K562 (cell line): ENCODE results near the gene EVX1. TPM values are rescaled to one million over a fixed set of nuclear protein-coding genes. Genes with fewer than 3 reads are reported as not detected.

Experiments used
- ATAC-seq: fragments of 200-7000 bp; cut with Tn5 transposase; 3 replicates; pipeline ENCODE4 v1.9.1; 2020; ENCODE audit warnings: moderate library complexity
- BruUV-seq: library from RNA; stranded (reverse); fragments of 400-500 nt; replicated peaks from 2 replicates; lab custom pipeline; 2021; lab: Mats Ljungman, UMichigan
- CTCF ChIA-PET: fragments of 300-600 bp; formaldehyde crosslinking; extraction: SDS; loops from one replicate; lab custom pipeline; 2021; ENCODE audit warnings: low intra/inter-chr PET ratio; lab: Yijun Ruan, JAX
- POLR2A ChIA-PET: fragments of 300-600, 350-650 bp; sonication (Branson Sonifier 250); formaldehyde crosslinking; extraction: SDS; loops from one replicate; lab custom pipeline; 2021; ENCODE audit warnings: antibody characterized with exemption, inconsistent platforms; lab: Yijun Ruan, JAX
- DNase-seq, 4 experiments: peaks; one replicate each; pipeline versions ENCODE4 v3.0.0 to v3.0.0-alpha.2; 2011 to 2018; ENCODE audit warnings: low spot score in 3 of 4, mixed read lengths in 3 of 4; ENCODE audit errors: extremely low read depth in 1 of 4
- FAIRE-seq: peaks from 2 replicates; lab custom pipeline; 2011; peaks lifted over from hg19 to GRCh38; lab: Jason Lieb, UNC
- H2AFZ ChIP-seq: 2 replicates; pipeline ENCODE4 v1.6.0; 2011; ENCODE audit warnings: low read depth, low read length, control low read depth, inconsistent platforms
- H3K27ac ChIP-seq: fragments of 200-600 bp; 3 replicates; pipeline ENCODE4 v1.8.0; 2011; ENCODE audit warnings: low read depth, mild to moderate bottlenecking, control low read depth, inconsistent platforms, low read length, moderate library complexity, mixed read lengths; ENCODE audit errors: extremely low read depth
- H3K27me3 ChIP-seq, 2 experiments: fragments of 300-600 bp in 1 of 2; 2 replicates in 1 of 2; 3 replicates in 1 of 2; pipeline versions ENCODE4 v1.6.0 to v1.8.0; 2011; ENCODE audit warnings: inconsistent platforms in 2 of 2, low read length in 2 of 2, mild to moderate bottlenecking in 1 of 2, mixed read lengths in 1 of 2, moderate library complexity in 1 of 2; ENCODE audit not compliant: control insufficient read depth in 2 of 2, insufficient read depth in 2 of 2
- H3K36me3 ChIP-seq: fragments of 300-600 bp; 3 replicates; pipeline ENCODE4 v1.8.0; 2011; ENCODE audit warnings: mild to moderate bottlenecking, low read length, inconsistent platforms; ENCODE audit not compliant: control insufficient read depth, insufficient read depth
- H3K4me1 ChIP-seq, 2 experiments: fragments of 200-600 bp in 1 of 2; replicated peaks in 1 of 2; 2 replicates in 1 of 2; 3 replicates in 1 of 2; pipeline versions ENCODE4 v1.5.1 to v1.8.0; 2011; ENCODE audit warnings: inconsistent platforms in 2 of 2, low read length in 2 of 2, mild to moderate bottlenecking in 1 of 2, mixed read lengths in 1 of 2, moderate library complexity in 1 of 2; ENCODE audit not compliant: control insufficient read depth in 2 of 2, insufficient read depth in 2 of 2
- H3K4me2 ChIP-seq: 2 replicates; pipeline ENCODE4 v1.6.1; 2011; ENCODE audit warnings: low read length, control low read depth, inconsistent platforms, mixed read lengths; ENCODE audit not compliant: insufficient read depth
- H3K4me3 ChIP-seq: fragments of 200-600 bp; sonication (generic), shearing (Covaris generic); 2 replicates; pipeline ENCODE4 v1.5.1; 2016; ENCODE audit warnings: control low read depth, inconsistent platforms
- H3K79me2 ChIP-seq: fragments of 200-600 bp; 3 replicates; pipeline ENCODE4 v1.8.0; 2011; ENCODE audit warnings: low read length, inconsistent platforms; ENCODE audit not compliant: control insufficient read depth, insufficient read depth
- H3K9ac ChIP-seq, 2 experiments: 2 replicates each; pipeline versions ENCODE4 v1.6.0 to v1.6.1; 2011; ENCODE audit warnings: low read depth in 2 of 2, low read length in 2 of 2, control low read depth in 1 of 2, inconsistent platforms in 1 of 2, mild to moderate bottlenecking in 1 of 2, mixed read lengths in 1 of 2; ENCODE audit not compliant: insufficient read depth in 1 of 2
- H3K9me1 ChIP-seq: one replicate; pipeline ENCODE4 v1.6.0; 2011; ENCODE audit warnings: inconsistent platforms, mild to moderate bottlenecking, low read length, moderate library complexity; ENCODE audit not compliant: control insufficient read depth, insufficient read depth
- H3K9me3 ChIP-seq: replicated peaks from 2 replicates; pipeline ENCODE4 v1.5.1; 2011; ENCODE audit warnings: low read depth, low read length, inconsistent platforms; ENCODE audit not compliant: control insufficient read depth, insufficient read depth
- H4K20me1 ChIP-seq: replicated peaks from 2 replicates; pipeline ENCODE4 v1.6.1; 2011; ENCODE audit warnings: low read length, inconsistent platforms, mixed read lengths; ENCODE audit not compliant: control insufficient read depth, insufficient read depth
- CXXC5 ChIP-seq: fragments of 250-450 bp; sonication (Bioruptor Pico); IDR thresholded peaks from 2 replicates; pipeline ENCODE4 v1.8.0; 2022; ENCODE audit warnings: inconsistent platforms, mild to moderate bottlenecking, moderate library complexity
- E2F8 ChIP-seq: fragments of 450-650 bp; IDR thresholded peaks from 2 replicates; pipeline ENCODE4 v1.7.1; 2018; ENCODE audit warnings: mild to moderate bottlenecking, low read depth; ENCODE audit not compliant: partially characterized antibody
- ETS2 ChIP-seq: IDR thresholded peaks from 2 replicates; pipeline ENCODE4 v1.6.1; 2016; ENCODE audit warnings: borderline replicate concordance, missing genetic modification characterization, mild to moderate bottlenecking, moderate library complexity, missing compliant biosample characterization; ENCODE audit not compliant: poor library complexity, severe bottlenecking
- ETV1 ChIP-seq: fragments of 450-650 bp; conservative IDR thresholded peaks from 2 replicates; pipeline ENCODE4 v1.6.1; 2016; ENCODE audit warnings: missing genetic modification characterization, control low read depth, low read depth, missing compliant biosample characterization
- GABPA ChIP-seq: fragments of 200-800 bp; sonication (Bioruptor generic); conservative IDR thresholded peaks from 2 replicates; pipeline ENCODE4 v1.6.1; 2016; ENCODE audit warnings: low read depth, missing genetic modification characterization, missing compliant biosample characterization
- NR1H2 ChIP-seq: sonication (generic); formaldehyde crosslinking; IDR thresholded peaks from 2 replicates; pipeline ENCODE4 v1.4.0; 2020; ENCODE audit warnings: mild to moderate bottlenecking, missing genetic modification reagents
- PYGO2 ChIP-seq: fragments of 450-650 bp; IDR thresholded peaks from 2 replicates; pipeline ENCODE4 v1.6.1; 2016; ENCODE audit warnings: mild to moderate bottlenecking, missing genetic modification characterization, moderate library complexity, missing compliant biosample characterization
- SIN3B ChIP-seq: fragments of 450-650 bp; IDR thresholded peaks from 2 replicates; pipeline ENCODE4 v1.6.1; 2017; ENCODE audit warnings: low read depth, mild to moderate bottlenecking, moderate library complexity
- ZKSCAN8 ChIP-seq: fragments of 200-800 bp; sonication (Bioruptor generic); IDR thresholded peaks from 2 replicates; pipeline ENCODE4 v1.6.1; 2016; ENCODE audit warnings: missing genetic modification characterization, missing compliant biosample characterization
- ZNF239 ChIP-seq: fragments of 250-450 bp; sonication (Bioruptor Pico); IDR thresholded peaks from 2 replicates; pipeline ENCODE4 v1.4.0; 2020; ENCODE audit warnings: mild to moderate bottlenecking
- ZNF586 ChIP-seq: fragments of 450-650 bp; formaldehyde crosslinking; conservative IDR thresholded peaks from 2 replicates; pipeline ENCODE4 v1.4.0; 2020; ENCODE audit warnings: mild to moderate bottlenecking, moderate library complexity
- ZNF75A ChIP-seq: fragments of 450-650 bp; formaldehyde crosslinking; IDR thresholded peaks from 2 replicates; pipeline ENCODE4 v1.4.0; 2020; ENCODE audit warnings: mild to moderate bottlenecking
- WGBS: fragments of 100-300 bp; shearing (Covaris generic); methylation state at CpG from one replicate; pipeline ENCODE4 v1.1.6; 2016; ENCODE audit warnings: low coverage, mixed read lengths; ENCODE audit not compliant: insufficient coverage; ENCODE audit errors: missing lambda C conversion rate; 5-methylcytosine and 5-hydroxymethylcytosine counted together
- in situ Hi-C: fragments of 300-500 bp; cut with MboI; formaldehyde crosslinking; loops from 4 replicates; pipeline ENCODE4 v1.15.0; 2018; ENCODE audit warnings: inconsistent platforms, mixed read lengths
- intact Hi-C: fragments of 100-400 bp; cut with micrococcal nuclease; formaldehyde crosslinking; loops from 2 replicates; pipeline ENCODE4 v1.14.2; 2022
- polyA plus RNA-seq, 8 experiments: library from polyadenylated mRNA; depleted of rRNA in 4 of 8; stranded (reverse) in 5 of 8; unstranded in 3 of 8; fragments of >200 nt; fragmentation: Nextera tagmentation in 2 of 8; fragmentation: Illumina TruSeq in 1 of 8; extraction: Ambion mirVana in 2 of 8; extraction: Trizol in 1 of 8; gene quantifications; 2 replicates each; pipeline versions ENCODE4 v1.2.1 to v1.2.3, GENCODE V29; 2011 to 2014; ENCODE audit warnings: inconsistent platforms in 1 of 8, missing spikeins in 1 of 8
- total RNA-seq, 7 experiments: library from RNA; depleted of rRNA in 6 of 7; stranded (reverse); fragments of >200 nt in 6 of 7; fragmentation: Illumina TruSeq in 2 of 7; extraction: Trizol in 2 of 7; gene quantifications; 2 replicates each; pipeline versions ENCODE4 v1.2.1 to v1.2.3, GENCODE V29; 2011 to 2021; ENCODE audit warnings: low replicate concordance in 1 of 7

The EVX1 gene
- total and polyA plus RNA-seq, 9 of the 15 experiments (the other 6 are each of a cell fraction or from before 2014, with no cell fraction given): not detected

- no peak overlapping the region for H3K9ac ChIP-seq
- H3K4me2 ChIP-seq: no peak overlapping the region
- H3K4me1 ChIP-seq: peaks cover 0 to 13% of the 10 kb centered on the region in 2 experiments; a peak in 1 of 5 replicates
- no peak overlapping the region for H2AFZ ChIP-seq
- CTCF ChIA-PET: interaction anchor here (1.3 kb wide), 1 partner anchor 826 kb away, joined by 3 read pairs; no protein-coding TSS in a partner anchor
- POLR2A ChIA-PET: no interaction called here
- FAIRE-seq (no peak), ATAC-seq (no peak), DNase-seq (no peak)
- no TSS peak for BruUV-seq
- H3K27me3 ChIP-seq: peaks cover 21 to 50% of the 10 kb centered on the region in 2 experiments
- no peaks in the 10 kb centered on the region for H3K9me3 ChIP-seq
- no peak for TF ChIP-seq ZNF239
- TF ChIP-seq GABPA (tag): no peak
- TF ChIP-seq NR1H2 (CRISPR knock-in tag): no peak
- H3K79me2 ChIP-seq: no peaks in the 10 kb centered on the region
- no peak overlapping the region for H3K4me3 ChIP-seq
- WGBS: 0% methylated on average over 2 of the region's 2 CpGs
- in situ Hi-C loops: no loop called here
- H3K36me3 ChIP-seq: no peaks in the 10 kb centered on the region
- H4K20me1 ChIP-seq: no peaks in the 10 kb centered on the region
- H3K9me1 ChIP-seq: no peaks in the 10 kb centered on the region
- intact Hi-C loops: no loop called here
- H3K27ac ChIP-seq: no peak overlapping the region
These were observed 48.6 kb upstream of the EVX1 start for GRCh38 chr7:27194002-27194352.

DNA sequence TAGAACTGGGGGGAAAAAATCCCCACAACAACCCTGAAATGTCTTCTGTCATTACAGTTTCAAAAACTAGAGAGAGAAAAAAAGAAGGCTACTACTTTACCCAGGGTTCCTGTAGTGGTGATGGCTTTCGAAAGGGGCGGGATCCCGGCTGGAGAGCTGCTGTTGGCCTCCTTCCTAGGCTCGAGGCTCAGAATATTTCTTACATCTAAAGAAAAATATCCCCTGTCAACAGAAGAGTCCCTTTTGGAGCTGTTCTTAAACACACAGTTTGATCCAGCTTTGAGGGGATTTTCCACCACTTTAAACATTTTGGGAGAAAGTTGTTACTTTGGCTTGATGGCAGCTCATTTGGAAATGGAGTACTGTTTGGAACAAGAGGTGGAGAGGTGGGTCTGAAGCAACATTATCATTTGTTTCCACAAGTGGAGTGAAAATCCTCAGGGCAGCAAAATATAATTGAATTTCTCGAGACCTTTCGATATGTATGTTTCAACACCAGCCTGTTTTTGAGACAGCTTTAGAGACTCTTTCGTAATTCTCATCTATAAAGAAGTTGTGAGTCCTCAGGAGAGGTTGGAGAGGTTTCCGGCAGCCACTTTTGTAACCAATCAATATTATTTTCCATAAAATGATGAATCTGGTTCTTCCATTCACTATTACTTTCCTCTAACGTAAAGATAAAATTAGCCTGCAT lies 47.8 kb upstream of the EVX1 start:
- WGBS: 3% methylated on average over 9 of the region's 9 CpGs
- in situ Hi-C loops (no loop called here), intact Hi-C loops (loop anchor here (5.0 kb wide), 2 partner anchors 382 to 577 kb away; no protein-coding TSS in a partner anchor)
- Histone ChIP-seq H4K20me1 (no peaks in the 10 kb centered on the region), H2AFZ (no peak overlapping the region), H3K9ac (no peak overlapping the region), H3K36me3 (no peaks in the 10 kb centered on the region), H3K9me1 (no peaks in the 10 kb centered on the region), H3K79me2 (no peaks in the 10 kb centered on the region), H3K4me1 (peaks cover 0 to 14% of the 10 kb centered on the region in 2 experiments; a peak in 1 of 5 replicates), H3K27ac (no peak overlapping the region), H3K9me3 (no peaks in the 10 kb centered on the region), H3K4me2 (no peak overlapping the region), H3K27me3 (peaks cover 15 to 45% of the 10 kb centered on the region in 2 experiments; a peak in 4 of 5 replicates), H3K4me3 (no peak overlapping the region)
- BruUV-seq: no TSS peak
- ATAC-seq (no peak), FAIRE-seq (no peak), DNase-seq (no peak)
- CTCF ChIA-PET: interaction anchor here (1.3 kb wide), 1 partner anchor 826 kb away, joined by 3 read pairs; no protein-coding TSS in a partner anchor
- POLR2A ChIA-PET: interaction anchor here (0.6 kb wide), 1 partner anchor 1018 kb away, joined by 4 read pairs; no protein-coding TSS in a partner anchor
- TF ChIP-seq E2F8 (no peak), ETS2 (tag) (no peak), PYGO2 (tag) (no peak), SIN3B (no peak), ZNF75A (no peak), ZKSCAN8 (CRISPR knock-in tag) (no peak), ETV1 (no peak), CXXC5 (CRISPR knock-in tag) (no peak), ZNF586 (CRISPR knock-in tag) (no peak)
